K562 (cell line): Measurements from ENCODE around the gene RNF187. TPM values are rescaled to one million over a fixed set of nuclear protein-coding genes. Genes with fewer than 3 reads are reported as not detected.

Experiments used
- LARP7 ChIP-seq: fragments of 450-650 bp; IDR thresholded peaks from 2 replicates; pipeline ENCODE4 v1.6.1; 2016
- LEF1 ChIP-seq: fragments of 450-650 bp; IDR thresholded peaks from 2 replicates; pipeline ENCODE4 v1.6.1; 2016; ENCODE audit warnings: mild to moderate bottlenecking
- NRF1 ChIP-seq, 2 experiments: fragments of 450-650 bp; IDR thresholded peaks in 1 of 2; conservative IDR thresholded peaks in 1 of 2; 2 replicates each; pipeline ENCODE4 v1.6.1; 2014; ENCODE audit warnings: mild to moderate bottlenecking in 2 of 2
- POLR2AphosphoS2 ChIP-seq: IDR thresholded peaks from 2 replicates; pipeline ENCODE4 v1.6.1; 2012; ENCODE audit warnings: low read length, improper control_type of control experiment
- RHOXF2B ChIP-seq: fragments of 250-450 bp; sonication (Bioruptor Pico); conservative IDR thresholded peaks from 2 replicates; pipeline ENCODE4 v1.5.1; 2021
- TEAD4 ChIP-seq, 2 experiments: sonication (generic) in 1 of 2; formaldehyde crosslinking in 1 of 2; IDR thresholded peaks; 2 replicates each; pipeline versions ENCODE4 v1.6.1 to v1.8.0; 2012 to 2022; ENCODE audit warnings: borderline replicate concordance in 1 of 2, inconsistent platforms in 1 of 2, low read length in 1 of 2, mild to moderate bottlenecking in 1 of 2, missing genetic modification reagents in 1 of 2
- ZNF407 ChIP-seq: fragments of 450-650 bp; IDR thresholded peaks from 2 replicates; pipeline ENCODE4 v1.6.1; 2016; ENCODE audit warnings: low read depth
- ZNF655 ChIP-seq: fragments of 250-450 bp; sonication (Bioruptor Pico); IDR thresholded peaks from 2 replicates; pipeline ENCODE4 v1.5.0; 2021
- ZNF780A ChIP-seq: fragments of 250-450 bp; sonication (Bioruptor Pico); IDR thresholded peaks from 2 replicates; pipeline ENCODE4 v1.5.0; 2021; ENCODE audit warnings: mild to moderate bottlenecking
- polyA plus RNA-seq, 8 experiments: library from polyadenylated mRNA; depleted of rRNA in 4 of 8; stranded (reverse) in 5 of 8; unstranded in 3 of 8; fragments of >200 nt; fragmentation: Nextera tagmentation in 2 of 8; fragmentation: Illumina TruSeq in 1 of 8; extraction: Ambion mirVana in 2 of 8; extraction: Trizol in 1 of 8; gene quantifications; 2 replicates each; pipeline versions ENCODE4 v1.2.1 to v1.2.3, GENCODE V29; 2011 to 2014; ENCODE audit warnings: inconsistent platforms in 1 of 8, missing spikeins in 1 of 8
- total RNA-seq, 7 experiments: library from RNA; depleted of rRNA in 6 of 7; stranded (reverse); fragments of >200 nt in 6 of 7; fragmentation: Illumina TruSeq in 2 of 7; extraction: Trizol in 2 of 7; gene quantifications; 2 replicates each; pipeline versions ENCODE4 v1.2.1 to v1.2.3, GENCODE V29; 2011 to 2021; ENCODE audit warnings: low replicate concordance in 1 of 7
- TF ChIP-seq, protein P1 (sequence below): sonication (generic); formaldehyde crosslinking; IDR thresholded peaks from 2 replicates; pipeline ENCODE4 v1.8.0; 2022; ENCODE audit warnings: mild to moderate bottlenecking, missing genetic modification reagents, borderline replicate concordance
- TF ChIP-seq, protein P2 (sequence below): sonication (generic); formaldehyde crosslinking; IDR thresholded peaks from 2 replicates; pipeline ENCODE4 v1.8.0; 2022; ENCODE audit warnings: mild to moderate bottlenecking, low read depth, missing genetic modification reagents
- TF ChIP-seq, protein P3 (sequence below), 2 experiments: fragments of 250-450 bp in 1 of 2; fragments of 450-650 bp in 1 of 2; sonication (Bioruptor Pico) in 1 of 2; IDR thresholded peaks; 2 replicates each; pipeline versions ENCODE4 v1.6.1 to v1.8.0; 2016 to 2021; ENCODE audit warnings: mild to moderate bottlenecking in 2 of 2, moderate library complexity in 2 of 2, missing compliant biosample characterization in 1 of 2, missing genetic modification characterization in 1 of 2

RNF187 gene
- total and polyA plus RNA-seq, 9 of the 15 experiments (the other 6 are each of a cell fraction or from before 2014, with no cell fraction given): 2.3 to 119 (median 41.9) TPM

DNA sequence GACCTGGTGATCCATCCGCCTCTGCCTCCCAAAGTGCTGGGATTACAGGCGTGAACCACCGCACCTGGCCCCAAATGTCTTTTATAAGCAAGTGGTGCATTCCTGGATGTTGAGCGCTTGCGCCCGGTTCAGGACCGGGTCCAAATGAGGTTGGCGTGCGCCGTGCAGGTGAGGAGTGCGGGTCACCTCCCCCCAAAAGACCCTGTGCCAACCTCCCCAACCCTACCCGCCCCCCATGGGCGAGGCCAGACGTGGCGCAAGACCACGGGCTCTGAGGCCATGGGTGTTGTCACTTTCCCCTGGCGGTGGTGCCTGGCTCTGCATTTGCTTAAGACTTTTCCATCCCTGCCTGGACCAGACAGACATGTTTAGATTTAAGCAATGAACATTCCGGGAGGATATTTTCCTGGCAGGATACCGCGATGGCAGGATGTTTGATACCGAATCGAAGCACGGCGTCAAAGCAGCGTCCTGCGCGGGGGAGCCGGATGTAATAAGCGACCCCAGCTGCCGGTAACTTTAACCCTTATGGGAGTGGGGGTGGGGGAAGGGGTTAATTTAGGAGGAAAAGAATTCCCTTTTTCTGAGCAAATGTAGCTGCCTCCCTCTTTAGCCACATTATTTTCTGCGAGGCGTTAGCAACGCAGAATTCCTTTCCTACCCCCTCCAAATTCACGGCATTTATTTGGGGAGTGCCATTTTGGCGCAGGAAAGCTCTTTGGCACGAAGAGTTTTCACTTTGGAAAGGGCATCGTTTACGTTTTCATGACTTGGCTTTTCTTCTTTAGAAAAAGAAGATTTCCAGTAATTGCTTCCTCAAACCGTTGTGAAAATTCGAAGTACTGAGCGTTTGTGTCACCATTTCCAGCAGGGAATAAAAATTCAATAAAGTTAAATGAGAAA lies 27.8 kb upstream of the RNF187 start (continued):
- TF ChIP-seq ZNF407 (no peak), ZNF655 (CRISPR knock-in tag) (no peak), ZNF780A (no peak), TEAD4 (IDR thresholded peaks at IDR 0.05; ENCODE audit: low read length) (peak; percentile 13), TEAD4 (CRISPR knock-in tag; IDR thresholded peaks at IDR 0.05; ENCODE audit: borderline replicate concordance) (no peak), LEF1 (no peak), LARP7 (no peak), POLR2AphosphoS2 (no peak), NRF1 (conservative IDR thresholded peaks at IDR 0.05 in 1 of 2, IDR thresholded peaks at IDR 0.05 in 1 of 2) (no peak), RHOXF2B (no peak)
- TF ChIP-seq, protein P1, sequence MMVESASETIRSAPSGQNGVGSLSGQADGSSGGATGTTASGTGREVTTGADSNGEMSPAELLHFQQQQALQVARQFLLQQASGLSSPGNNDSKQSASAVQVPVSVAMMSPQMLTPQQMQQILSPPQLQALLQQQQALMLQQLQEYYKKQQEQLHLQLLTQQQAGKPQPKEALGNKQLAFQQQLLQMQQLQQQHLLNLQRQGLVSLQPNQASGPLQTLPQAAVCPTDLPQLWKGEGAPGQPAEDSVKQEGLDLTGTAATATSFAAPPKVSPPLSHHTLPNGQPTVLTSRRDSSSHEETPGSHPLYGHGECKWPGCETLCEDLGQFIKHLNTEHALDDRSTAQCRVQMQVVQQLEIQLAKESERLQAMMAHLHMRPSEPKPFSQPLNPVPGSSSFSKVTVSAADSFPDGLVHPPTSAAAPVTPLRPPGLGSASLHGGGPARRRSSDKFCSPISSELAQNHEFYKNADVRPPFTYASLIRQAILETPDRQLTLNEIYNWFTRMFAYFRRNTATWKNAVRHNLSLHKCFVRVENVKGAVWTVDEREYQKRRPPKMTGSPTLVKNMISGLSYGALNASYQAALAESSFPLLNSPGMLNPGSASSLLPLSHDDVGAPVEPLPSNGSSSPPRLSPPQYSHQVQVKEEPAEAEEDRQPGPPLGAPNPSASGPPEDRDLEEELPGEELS (CRISPR knock-in tag): no peak
- TF ChIP-seq, protein P2, sequence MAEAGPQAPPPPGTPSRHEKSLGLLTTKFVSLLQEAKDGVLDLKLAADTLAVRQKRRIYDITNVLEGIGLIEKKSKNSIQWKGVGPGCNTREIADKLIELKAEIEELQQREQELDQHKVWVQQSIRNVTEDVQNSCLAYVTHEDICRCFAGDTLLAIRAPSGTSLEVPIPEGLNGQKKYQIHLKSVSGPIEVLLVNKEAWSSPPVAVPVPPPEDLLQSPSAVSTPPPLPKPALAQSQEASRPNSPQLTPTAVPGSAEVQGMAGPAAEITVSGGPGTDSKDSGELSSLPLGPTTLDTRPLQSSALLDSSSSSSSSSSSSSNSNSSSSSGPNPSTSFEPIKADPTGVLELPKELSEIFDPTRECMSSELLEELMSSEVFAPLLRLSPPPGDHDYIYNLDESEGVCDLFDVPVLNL (CRISPR knock-in tag): peak; percentile 36; the same call in 1 of the 2 replicates
- TF ChIP-seq, protein P3, sequence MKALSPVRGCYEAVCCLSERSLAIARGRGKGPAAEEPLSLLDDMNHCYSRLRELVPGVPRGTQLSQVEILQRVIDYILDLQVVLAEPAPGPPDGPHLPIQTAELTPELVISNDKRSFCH (CRISPR knock-in tag; IDR thresholded peaks at IDR 0.05): no peak
- TF ChIP-seq, protein P3 (tag; IDR thresholded peaks at IDR 0.05): no peak
